ENCODE data around the gene DIAPH3.

The DIAPH3 gene

DNA sequence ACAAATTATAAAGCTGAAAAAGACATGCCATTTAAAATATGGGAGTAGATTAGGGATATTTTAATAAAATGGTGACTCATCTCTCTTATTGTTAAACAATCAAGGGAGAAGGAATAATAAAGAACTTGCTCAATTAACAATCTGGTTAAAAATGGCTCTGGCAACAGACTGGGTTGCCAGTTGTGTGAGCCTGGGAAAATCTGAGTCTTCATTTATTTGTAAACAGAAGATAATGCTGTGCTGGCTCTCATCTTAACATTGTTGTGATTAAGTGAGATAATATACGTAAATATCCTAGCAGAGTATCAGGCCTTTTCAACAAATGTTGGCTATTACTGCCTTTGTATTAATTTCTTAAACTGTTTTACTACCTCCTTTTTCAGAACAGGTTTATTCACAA lies 453.3 kb downstream of the DIAPH3 start:
- no peak for DNase-seq (ENCODE audit: low read depth)

DNA sequence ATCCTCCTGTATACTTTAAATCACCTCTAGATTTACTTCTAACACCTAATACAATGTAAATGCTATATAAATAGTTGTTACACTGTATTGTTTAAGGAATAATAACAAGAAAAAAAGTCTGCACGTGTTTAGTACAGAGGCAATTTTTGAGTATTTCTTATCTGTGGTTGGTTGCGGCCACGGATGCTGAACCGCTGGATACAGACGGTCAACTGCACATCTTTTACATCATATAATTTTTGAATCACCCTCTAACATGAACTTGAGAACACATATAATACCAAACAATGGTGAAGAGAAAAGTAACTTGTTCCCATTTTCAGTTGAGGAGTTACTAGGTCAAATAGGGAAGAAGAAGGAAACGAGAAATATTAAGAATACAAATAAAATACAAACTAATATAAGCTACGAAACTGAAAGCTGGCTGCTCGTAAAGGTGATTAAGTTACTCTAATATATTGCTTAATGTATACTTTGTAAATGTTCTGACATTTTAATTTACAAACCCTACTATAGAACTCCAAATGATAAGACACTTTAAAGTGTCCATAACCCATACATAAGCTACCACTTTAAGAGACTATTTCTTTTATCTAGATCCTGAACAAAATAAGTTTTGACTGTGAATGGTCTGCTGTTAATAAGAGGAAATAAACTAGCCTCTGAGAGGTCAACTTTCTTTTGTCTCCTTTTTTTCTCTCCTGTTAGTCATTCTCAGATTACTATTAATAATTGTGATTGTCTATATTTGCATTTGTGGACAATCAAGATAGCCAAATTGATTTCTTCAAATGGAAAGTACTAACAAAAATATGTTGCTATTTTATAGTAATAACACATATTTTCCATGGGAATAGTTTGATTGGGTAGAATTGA lies 457.4 kb downstream of the DIAPH3 start:
- DNase-seq (ENCODE audit: low read depth), result no peak

DNA sequence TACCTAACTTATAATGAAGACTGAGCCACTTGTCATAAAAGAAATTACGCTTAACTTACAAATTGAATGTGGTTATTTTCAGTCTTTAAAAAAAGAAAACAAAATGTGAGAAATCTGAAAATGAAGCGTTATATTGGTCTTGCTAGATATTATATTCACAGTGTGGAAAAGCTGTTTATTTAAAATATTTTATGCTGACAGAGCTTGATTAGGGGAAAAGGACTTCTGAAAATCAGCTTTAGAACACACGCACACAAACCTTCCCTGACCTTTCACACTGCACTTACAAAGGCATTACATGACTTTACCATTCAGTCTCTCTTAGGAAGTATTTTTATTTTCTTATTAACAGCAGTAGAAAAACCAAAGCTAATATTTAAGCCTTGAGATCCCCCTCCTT lies 461.5 kb downstream of the DIAPH3 start:
- DNase-seq (ENCODE audit: low read depth), result no peak

DNA sequence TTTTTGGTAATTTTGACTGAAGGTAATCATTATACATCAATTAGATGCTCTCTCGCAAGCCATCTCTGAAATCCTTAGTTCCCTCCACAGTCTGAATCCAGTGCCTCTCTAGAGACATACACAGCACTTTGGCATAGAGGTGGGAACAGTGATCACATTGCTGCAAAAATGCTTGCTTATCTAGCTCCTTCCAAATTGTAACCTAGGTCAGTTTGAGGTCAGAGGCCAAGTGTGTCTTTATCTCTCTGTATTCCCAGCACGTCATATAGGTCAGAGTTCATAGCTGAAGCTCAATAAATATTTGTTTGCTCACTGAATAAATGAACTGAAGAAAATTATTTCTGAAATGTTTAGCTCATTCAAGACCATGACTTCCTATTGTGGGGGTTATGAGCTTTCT lies 462.5 kb downstream of the DIAPH3 start:
- DNase-seq (ENCODE audit: low read depth), result no peak

DNA sequence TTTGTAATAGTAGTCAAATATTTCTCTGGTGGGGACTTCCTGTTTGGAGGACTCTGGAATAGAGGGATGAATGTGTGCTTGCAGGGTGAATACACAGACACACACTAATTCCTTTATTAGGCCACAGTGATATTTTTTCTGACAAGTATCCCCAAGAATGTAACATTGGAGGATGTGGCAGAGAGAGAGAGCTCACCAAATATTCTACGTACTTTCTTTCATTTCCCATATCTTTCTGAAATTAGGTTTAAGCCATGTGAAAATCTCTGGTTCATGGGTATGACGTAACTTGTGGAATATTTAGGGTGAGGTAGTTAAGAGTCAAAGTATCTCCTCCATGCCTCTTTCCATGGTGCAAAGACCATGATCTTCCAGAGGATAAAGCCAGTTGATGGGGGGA lies 463.4 kb downstream of the DIAPH3 start:
- peak; percentile 65 for DNase-seq (ENCODE audit: low read depth)

DNA sequence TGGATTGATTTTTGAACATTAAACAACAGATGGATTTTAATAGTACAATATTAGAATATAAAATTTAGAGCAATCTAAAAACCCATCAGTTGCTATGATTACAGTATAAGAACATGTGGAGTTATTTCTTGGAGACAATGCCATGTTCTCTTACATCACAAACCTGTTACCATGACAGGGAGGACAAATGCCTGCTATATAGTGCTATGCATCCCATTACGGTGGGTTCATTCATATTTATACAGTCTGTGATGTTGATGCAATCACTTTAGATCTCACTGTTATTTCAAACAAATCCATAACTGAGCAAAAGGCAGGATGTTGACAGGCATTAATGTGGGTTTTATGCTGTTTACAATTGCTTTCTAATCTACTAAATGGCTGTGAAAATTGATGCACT lies 467.5 kb downstream of the DIAPH3 start:
- DNase-seq (ENCODE audit: low read depth), result no peak

DNA sequence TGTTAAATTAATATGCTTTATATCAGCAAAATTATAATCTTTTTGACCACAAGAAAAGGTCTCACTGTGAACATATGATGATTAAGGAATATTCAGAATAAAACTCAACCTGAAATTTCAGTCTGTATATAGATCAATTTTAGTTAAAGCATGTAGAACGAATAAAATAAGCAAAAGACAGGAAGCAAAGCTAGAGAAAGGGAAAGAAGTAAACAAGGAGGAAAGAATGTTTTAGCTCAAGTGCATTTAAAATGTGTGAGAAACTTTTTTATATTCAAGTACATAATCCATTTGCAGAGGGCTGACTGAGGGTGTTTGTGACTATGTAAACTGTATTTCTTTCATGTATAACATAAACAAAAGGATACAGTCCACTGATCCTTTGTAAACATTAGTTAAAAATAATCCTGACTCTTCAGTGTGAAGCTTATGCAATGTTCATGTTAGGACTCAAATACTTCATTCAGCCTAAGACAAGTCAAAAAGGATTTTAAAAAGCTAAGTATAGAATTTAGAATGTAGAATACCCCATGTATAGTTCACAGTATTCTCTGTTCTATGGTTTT lies 472.1 kb downstream of the DIAPH3 start:
- DNase-seq (ENCODE audit: low read depth), result no peak

DNA sequence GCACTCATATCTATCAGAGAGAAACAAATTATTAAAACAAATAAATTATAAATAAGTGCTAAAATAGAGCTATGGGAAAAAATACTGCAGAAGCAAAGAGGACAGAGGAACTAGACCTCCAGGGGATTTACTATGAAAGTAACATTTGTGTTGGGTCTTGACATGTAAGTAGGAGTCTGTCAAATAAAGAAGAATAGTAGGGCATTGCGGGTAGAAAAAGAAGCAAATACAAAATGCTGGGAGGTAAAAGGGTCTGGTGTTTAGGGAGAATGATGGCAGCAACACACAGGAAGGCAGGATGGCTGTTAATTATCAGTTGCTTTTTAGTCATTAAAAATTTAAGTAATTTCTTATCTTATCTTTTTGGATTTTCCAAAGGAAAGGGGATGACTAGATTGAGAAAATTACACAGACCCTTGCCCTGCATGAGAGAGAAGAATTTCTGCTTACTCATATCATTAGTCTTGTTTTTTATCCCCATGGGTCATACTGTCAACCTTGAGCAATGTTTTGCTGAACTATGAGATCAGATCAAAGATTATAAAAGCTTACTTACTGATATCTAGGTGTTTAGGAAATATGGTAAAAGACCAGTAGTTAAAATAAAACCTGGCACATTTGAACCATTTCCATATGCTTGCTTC lies 472.7 kb downstream of the DIAPH3 start:
- DNase-seq (ENCODE audit: low read depth), result no peak

DNA sequence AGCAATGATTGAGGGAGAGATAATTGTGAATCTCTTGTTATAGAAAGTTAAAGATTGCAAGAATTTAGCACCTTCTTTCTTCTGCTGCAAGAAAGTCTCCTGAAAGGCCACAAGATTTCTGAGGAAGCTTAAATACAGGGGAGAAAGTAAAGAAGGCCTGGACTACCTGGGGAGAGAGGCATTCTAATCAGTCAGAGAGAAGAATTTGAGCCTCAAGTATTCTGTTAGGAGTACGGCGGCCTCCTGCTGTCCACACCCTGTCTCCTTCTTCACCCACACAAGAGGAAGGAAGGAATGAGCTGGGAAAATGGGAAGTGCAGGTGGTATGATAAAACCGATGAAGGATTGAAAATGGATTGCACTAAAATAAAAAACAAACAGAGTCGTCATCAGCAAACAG lies 474.7 kb downstream of the DIAPH3 start:
- DNase-seq (ENCODE audit: low read depth), result no peak

DNA sequence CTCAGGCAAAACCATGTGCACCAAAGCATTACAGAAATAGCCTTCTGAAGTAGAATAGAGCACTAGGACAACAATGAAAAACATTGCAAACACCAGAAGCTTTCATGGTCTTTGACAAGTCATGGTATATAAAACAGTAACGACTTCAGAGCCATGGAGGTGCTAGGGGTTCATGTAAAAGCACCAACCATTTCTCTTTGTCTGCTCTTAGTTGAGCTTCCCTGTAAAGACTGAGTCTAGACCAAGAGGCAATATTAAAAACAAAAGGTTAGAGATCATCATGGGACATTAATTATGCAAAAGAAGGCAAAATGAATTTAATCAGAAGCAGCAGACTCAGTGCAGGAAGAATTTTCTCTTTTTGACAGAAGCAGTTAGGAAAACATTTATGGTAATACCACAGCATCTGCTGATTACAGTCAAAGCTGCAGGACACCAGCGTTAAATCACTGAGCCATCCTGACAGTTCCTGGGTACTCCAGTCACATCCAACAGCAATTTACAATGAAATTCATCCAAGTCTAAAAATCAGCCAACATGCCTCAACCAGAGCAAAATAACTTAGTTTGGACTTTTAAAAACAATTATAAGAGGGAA lies 476.8 kb downstream of the DIAPH3 start:
- DNase-seq (ENCODE audit: low read depth), result no peak

DNA sequence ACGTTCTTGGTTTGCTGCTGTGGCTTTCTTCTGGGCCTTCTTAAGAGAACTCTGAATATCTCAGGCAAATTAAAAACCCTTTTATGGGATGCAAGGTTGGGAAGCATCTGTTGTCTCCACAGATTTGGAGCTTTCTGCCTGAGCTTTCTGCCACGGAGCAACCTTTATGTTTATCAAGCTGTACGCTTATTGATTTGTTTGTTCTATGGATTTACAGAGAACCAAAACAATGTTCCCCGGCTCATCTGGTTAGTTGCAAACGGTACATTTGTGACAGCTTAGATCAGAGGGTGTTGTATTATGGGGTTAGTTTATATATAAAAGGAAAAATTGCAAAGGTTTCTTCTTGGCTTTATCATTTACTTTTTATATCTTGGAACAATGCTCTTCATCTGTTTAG lies 479.6 kb downstream of the DIAPH3 start:
- DNase-seq (ENCODE audit: low read depth), result no peak

DNA sequence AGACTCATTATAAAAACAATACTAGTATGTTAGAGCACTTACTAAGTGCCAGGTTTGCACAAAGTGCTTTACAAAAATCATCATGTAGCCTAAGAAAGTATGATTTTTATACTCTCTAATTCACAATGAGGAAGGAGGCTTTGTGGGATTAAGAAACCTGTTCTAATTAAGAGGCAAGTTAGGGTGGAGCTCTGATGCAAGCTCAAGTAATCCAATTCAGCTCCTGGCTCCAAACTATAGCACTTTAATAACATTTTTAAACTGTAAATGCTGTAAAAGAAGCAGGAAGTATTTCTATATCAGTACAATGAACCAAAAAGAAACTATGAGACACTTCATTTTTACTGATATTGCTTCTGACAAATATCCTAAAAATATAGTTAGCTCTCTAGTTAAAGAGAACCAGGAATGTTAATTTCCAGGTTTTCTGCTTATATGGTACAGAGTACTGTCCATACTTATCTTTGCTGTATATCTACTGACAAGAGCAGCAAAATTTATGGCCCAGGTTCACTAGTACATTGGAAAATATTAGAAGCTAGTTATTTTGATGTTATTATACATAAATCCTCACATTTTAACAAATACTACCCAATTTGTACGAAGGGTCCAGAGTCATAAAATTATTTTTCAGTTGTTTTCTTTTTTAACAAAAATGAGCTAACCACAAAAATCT lies 482.0 kb downstream of the DIAPH3 start:
- no peak for DNase-seq (ENCODE audit: low read depth)

DNA sequence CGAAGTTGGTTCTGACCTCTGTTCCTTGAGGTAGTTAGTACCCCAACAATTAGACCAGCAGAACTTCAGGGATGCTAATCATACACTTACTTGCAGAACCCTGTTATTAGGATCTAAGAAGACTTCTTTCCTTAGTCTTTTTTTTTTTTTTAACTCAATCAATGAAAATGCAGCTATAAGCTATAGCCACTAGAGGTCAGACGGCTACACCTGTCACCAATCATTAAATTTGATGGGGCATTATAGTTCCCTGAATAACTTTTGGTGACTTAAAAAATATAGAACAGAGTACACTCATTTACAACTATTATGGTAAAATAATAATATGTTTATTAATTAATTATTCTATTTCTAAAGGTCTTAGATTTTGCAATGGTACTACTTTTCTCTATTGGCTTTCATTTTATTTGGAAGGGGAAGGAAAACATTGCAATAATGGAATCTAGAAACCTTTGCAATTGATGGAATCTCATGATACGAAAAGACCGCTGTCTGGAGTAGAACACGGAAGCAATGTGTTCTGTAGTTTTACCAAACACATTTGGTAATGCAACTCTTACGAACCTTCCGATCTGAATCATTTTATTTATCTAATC lies 483.2 kb downstream of the DIAPH3 start:
- no peak for DNase-seq (ENCODE audit: low read depth)

DNA sequence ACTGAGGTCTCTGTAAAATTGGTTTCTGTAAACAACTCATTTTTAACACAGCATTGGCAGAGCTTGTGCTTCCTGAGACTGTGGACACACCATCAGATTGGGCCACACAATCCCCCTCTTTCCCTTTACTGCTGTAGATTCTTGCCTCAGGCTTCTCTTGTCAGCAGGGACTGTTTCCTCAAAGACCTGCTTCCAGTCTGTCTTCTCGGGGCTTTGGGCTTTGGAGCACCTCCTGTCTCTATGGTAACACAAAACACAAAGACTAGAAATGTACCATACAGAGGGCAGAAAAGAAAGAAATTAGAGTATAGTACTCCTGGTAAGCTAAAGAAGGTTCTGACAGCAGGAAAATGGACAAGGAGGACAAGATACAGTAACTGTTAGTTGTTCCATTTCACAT lies 484.5 kb downstream of the DIAPH3 start:
- DNase-seq (ENCODE audit: low read depth), result no peak

DNA sequence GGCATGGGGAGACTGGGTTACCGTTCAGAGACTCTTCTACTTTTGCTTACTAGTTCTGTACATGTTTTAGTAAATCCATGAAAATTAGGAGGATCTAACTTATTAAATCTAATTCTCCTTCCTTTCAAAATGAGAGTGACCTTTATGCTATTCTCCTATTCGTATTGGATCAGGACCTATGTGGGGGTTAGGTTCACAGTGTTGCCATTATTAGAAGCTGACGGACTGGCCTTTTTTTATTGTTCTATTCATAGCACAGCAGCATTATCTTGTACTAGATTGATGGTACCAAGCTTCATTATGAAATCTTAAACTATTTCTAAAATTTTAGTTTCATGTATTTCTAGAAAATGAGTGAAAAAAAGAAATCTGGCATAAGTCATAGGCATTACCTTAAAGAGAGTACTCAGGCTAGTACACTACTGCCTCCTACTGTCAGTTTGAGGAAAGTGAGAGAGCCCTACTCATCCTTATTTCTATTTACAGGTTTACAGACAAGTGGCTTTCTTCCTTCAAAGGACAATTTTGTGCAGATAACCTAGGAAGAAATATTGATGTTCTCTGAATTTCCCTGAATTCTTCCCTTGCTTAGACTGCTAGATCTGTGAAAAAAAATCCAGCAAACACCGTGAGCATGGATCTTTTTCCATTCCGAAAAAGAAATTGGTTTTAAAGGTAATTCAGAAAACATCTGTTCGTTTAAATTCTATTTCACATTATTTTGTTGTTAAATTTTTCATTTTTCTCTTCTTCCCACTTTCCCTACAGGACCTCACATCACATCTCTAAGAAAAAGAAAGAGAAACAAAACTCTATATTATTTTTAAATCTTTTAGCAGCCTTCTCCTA lies 485.5 kb downstream of the DIAPH3 start:
- DNase-seq (ENCODE audit: low read depth), result peak; percentile 26

DNA sequence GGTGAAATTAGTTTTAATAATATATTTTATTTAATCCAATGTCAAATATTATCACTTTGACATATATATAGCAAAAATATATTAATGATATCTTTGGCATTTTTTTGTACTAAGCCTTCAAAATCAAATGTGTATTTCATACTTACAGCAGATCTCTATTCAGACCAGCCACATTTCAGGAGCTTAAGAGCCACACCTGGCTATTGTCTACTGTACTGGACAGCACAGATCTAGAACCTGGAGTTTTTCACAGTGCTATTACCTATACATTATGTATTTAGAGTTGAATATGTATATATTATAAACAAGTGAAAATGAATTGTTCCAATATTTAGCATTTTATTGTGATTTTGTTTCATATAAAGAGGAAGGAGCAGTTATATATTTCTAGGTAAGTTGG lies 486.3 kb downstream of the DIAPH3 start:
- DNase-seq (ENCODE audit: low read depth), result no peak

DNA sequence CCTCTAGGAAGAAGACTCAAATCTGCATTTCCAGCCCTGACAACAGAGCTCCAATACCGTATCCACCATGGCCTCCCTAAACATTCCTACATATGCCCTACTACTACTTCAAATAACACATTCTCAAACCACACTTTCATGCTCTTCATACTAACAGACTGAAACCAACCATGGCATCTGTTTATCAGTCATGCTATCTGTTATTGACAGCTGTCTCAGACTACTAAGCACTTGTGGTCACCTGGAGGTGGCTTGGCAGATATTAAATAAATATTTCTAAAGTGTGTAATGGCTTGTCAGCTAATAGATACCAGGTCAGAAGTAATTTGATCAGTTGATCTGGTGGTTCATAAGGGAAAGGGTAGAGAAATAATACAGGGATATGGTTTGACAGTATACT lies 489.1 kb downstream of the DIAPH3 start:
- DNase-seq (ENCODE audit: low read depth), result no peak

DNA sequence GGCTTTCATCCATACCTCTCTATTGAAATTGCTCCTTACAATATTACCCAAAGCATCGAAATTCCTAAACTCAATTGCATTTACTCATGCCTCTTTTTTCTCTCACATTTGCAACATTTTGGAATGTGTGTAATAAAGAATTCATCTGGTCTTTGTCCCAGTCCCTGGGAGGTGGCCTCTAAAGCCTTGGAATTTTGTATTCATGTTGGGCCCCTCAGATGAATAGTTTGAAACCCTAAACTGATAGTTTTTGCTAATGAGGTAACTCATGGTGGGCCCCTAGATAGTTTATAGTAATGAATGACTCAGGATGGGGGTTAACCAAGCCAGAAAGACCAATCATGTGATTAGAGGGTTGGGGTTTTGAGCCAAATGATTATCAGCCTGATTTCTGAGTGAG lies 490.4 kb downstream of the DIAPH3 start:
- DNase-seq (ENCODE audit: low read depth), result no peak

DNA sequence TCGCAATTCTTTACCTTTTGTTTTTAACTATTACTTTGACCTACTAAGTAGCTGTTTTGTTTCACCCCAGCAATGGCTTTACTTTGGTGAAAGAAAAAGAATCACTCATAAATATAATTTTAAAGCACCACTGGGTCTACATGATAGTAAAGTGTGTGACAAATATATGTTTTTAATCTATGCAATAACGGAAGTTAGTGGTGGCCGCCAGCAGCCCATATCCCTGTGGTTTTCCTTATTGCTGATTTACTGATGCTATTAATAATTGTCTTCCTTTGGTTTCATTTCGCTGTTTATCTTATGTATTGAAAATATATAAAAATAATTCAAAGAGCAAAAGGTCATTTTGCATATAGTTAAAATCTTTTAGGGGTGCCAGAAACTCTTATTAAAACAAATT lies 491.3 kb downstream of the DIAPH3 start:
- DNase-seq (ENCODE audit: low read depth), result no peak

DNA sequence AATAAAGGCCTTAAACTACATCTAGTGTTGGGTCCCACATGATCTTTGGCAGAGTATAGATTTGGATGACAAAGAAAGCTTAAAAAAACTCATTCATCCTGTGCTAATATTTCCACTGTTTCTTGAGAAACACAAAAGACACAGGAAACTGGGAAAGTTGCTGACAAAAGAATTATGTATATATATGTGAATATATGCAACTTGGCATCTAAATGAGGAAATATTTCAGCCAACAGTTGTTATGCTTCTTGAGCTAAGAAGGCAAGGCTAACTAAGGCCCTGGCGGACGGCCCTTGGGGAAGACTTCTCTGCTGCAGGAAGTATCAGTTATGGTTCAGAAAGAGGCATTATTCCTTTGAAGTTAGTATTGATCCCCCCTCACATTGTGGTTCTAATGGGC lies 491.8 kb downstream of the DIAPH3 start:
- no peak for DNase-seq (ENCODE audit: low read depth)

DNA sequence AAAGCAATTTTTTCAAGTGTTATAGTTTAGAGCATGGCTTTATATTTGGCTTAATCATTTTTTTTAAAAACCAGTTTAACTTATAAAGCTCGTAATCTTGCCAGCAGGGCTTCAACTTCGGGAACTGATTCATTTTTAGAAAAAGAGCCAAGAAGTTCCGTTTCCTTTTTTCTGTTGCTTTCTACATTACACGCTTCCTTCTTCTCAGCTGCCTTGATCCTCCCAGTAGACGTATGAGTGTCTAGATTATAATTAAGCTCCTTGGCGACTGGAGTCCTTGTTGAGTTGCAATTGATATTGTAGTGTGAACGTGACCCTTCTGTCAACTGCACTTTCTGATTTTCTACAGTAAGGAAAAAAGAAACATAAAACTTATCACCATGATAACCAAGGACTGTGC lies 497.2 kb downstream of the DIAPH3 start:
- DNase-seq (ENCODE audit: low read depth), result no peak
